NCI-H187 (cell line): ENCODE results near the gene EFR3B.

Experiments
- DNase-seq, 2 experiments: peaks; one replicate each; lab custom pipeline; 2025; lab: John Stamatoyannopoulos, UW

The EFR3B gene

DNA sequence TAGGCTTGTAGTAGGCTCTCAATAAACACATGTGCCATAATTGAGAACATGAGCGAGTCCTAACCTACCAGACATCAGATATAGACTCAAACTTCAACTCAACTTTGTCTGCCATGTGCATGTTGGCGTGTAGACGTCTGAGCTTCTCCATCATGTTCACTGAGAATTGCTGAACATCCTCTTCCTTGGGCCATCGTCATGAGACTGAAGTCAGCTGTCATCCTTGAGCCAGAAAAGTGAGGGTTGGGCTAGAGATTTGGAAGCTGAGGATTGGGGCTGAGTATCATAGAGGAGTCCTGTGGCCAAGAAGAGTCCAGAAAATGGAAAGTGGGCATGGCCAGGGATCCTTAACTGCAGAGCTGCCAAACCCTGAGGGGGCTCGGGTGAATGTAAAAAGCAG is 7.8 kb upstream of the EFR3B start:
- no peak for DNase-seq

DNA sequence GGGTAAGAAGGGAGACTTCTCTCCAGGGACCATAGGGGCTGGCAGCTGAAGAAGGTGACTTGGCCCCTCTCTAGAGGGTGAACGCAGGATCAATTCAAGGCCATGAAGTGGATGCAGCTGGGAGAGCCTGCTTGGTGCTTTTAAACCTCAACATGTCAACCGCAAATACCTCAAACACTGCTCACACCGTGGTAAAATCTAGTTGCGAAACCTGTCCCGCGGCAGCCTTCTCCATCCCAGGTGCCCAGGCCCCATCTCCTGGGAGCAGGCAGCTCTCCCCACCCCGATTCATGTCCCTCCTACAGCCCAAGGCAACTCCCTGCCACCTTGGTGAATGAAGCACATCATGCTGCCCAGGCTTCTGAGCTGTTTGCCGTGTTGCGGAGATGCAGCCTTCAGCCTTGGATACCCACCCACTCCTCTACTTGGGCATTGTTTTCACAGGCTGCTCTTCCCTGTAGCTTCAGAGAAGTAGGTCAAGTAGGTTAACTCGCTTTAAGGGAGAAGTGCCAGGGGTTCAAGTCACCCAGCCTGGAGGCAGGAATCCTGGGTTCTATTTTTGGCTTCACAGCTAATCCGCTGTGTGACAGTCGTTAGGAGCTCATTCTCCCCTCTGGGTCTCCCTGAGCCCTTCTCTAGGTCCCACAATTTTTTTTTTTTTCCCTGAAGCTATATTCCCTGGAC is 6.2 kb upstream of the EFR3B start:
- DNase-seq: no peak

DNA sequence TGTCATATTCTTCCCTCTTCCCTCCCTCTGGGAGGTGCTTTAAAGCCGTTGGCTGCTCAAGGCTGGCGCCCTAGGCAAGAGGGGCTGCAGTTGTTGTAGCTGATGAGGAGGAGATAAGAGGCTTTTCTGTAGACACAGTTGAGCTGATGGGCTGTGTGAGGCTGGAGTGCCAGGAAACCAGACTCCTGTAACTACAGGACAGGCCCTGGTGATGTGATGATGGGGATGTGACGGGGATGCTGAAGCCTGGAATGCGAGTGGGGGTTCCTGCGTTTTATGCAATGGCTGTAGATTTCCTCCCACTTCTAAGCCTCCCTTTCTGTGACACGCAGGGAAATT is 5.7 kb upstream of the EFR3B start:
- DNase-seq: no peak

DNA sequence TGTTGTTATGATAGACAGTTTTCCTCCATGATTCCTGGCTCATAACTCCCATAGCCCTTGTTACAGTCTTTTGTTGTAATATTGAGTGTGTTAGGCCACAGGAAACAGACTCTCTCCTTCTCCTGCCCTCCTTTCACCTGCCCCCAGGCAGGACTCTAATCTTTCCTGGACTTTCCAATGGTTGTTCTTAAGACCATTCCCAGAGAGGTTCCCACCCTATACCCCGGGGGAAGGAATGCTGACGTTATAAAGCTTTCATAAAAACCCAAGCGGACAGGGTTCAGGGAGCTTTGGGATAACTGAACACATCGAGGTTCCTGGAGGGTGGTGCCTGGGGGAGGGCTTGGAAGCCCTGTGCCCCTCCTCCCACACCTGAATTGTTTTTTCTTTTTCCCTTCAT is 2.8 kb upstream of the EFR3B start:
- no peak for DNase-seq

DNA sequence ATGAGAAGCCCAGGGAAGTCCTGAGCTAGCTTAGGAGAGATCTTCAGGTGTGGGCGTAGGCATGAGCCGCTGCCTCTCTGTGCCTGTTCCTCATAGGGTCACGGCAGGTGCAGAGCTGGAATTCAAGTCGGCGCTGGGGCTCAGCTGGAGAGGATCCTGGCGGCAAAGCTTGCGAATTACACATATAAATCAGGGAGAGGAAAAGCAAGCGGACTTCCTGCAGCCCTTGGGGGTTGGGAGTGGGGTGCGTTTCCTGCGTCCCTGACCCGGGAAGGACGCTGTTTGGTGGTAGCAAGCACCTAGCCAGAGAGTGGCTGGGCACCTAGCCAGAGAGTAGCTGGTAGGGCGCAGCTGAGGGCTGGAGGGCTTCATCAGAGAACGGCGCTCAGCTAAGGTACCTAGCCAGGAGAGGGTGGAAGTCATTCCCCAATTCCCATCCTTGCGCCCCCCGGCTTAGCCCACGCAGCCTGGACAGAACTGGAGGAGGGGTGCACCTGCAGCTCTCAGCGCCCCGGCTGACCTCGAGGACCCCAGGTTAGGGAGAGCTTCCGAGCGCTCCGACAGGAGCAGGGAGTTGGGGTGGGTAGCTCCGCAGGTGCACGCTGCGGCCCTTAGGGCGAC is 459 bp upstream of the EFR3B start:
- DNase-seq: peak; percentile 78 to 89

DNA sequence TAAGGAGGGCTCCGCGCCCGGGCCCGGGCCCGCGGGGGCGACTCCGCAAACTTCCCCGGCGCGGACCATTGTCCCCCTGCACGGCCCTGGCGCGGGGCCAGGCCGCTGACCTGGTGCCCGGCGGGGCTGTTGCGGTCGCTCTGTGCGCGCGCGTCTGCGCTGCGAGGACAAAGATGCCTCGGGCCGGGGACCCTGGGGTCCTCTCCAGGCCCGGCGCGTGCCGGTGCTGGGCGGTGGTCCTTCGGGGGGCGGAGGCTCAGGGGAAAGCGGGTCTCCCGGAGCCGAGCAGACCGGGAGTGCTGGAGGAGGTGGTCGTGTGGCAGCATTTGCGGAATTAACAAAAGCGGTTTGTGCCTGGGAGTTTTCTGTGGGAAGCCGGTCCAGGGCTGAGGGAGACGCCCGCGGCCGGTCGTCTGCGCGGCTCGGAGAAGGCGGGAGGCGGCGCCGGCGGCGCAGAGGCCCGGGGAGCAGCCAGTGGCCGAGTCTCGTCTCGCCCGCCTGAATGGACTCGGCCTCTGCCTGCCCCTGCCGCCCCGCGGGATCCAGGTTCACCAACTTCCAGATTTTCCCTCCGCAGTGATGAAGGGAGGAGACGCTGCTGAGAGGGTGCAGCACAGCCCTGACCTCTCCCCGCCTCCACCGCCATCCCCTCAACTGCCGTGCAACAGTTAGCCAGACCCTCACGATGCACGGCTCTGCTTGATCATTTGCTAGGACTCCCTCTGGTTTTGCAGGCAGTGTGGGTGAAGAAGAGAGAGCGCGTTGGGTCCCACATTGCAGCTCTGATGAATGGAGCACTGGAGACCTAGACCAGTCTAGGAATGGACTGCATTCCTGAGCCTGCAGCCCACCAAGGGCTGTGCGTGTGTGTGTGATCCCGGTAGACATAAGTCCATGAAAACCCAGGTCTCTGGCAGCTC is 705 bp downstream of the EFR3B start:
- DNase-seq: no peak

DNA sequence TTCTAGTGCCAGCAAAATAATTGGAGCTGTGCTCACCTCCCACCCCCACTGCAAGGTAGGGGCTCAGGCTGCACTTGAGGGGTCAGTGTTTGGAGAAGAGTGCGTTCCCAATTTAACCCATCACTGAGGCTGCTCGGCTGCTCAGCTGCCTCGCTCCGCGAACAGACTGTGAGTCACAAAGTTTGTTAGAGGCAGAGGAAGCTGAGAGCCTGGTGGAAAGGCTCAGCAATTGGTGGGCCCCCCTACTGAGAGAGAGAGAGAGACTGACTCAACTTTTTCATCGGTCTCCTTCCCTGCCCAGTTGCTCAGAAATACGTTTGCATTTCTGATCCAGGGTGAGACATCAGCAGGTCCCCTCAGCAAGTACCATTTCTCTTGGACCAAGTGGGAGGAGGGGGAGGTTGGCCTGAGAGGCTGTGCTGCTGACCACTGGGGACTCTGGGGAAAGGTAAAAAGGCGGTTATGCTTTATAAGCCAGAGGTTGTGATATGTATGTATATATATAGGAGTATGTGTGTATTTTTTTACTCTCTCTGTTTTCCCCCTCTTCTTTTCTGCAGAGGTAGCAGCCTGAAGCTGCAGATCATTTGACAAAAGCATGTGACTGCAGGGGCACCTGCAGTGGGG is 1.5 kb downstream of the EFR3B start:
- no peak for DNase-seq

DNA sequence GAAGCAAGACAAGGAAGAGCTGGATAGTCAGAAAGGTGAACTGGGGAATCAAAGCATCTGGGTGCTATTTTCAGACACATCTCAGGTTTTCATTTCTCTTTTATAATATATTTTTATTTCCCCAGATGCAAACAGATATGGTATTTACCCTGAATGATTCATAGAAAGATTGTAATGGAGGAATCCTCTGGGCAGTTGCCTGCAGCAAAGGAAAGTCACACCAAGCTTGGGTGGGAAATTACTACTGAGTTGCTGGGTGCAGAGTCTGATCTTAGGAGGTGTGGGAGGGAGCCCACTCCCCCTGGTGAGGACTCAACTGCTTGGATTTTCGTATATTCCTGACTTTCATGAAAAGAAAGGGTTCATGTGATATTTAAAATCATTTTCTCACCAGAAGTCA is 2.1 kb downstream of the EFR3B start:
- DNase-seq: no peak

DNA sequence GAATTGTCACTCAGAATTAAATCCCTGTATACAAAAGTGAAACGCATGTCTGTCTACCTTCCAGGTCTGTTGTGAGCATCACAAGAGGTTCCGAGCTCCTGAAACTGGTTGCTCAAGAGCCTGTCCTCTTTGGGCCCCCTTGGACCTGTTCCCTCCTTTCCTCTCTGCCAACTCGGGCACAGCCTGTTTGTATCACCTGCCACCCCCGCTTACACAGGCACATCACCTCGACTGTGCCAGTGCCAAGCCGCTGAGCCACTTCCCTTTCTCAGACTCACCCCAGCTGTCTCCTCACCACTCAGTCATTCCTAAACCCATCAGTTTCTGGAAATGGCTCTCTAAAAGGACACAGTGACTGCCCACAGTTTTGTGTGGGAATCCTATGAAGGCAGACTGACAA is 3.1 kb downstream of the EFR3B start:
- no peak for DNase-seq

DNA sequence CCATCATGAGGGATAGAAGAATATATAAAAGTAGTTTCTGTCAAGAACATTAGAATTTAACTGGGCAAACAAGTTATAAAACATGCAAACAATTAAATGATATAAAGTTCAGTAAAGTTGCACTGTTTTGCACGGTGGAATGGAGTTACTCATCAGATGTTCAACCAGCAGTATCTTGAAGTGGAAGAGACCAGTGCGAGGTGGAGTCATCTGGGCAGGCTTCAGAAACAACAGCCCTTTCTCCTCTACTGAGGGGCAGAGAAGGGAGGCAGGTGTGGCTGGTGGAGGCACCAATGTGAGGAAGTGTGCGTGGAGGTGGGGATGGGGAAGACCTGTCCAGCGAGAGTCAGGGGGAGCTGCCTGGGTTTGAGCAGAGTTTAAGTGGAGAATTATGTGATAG is 7.5 kb downstream of the EFR3B start:
- no peak for DNase-seq

DNA sequence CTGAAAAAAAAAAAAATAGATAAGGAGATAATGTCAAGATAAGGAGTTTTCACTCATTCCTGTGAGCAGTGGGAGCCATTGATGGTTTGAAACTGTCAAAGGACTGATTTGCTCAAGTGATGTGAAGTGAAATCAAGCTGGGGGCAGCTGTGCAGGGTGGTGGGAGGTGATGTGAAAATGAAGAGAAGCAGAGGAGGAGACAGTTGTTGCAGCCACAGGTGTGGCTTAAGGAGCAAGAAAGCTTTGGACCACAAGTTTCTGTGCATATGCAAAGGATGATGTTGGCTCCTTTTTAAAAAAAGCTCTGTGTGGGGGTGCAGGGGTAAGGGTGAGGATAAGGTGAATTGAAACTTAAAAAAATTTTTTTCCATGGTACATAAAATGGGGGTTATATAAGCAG is 8.3 kb downstream of the EFR3B start:
- no peak for DNase-seq

DNA sequence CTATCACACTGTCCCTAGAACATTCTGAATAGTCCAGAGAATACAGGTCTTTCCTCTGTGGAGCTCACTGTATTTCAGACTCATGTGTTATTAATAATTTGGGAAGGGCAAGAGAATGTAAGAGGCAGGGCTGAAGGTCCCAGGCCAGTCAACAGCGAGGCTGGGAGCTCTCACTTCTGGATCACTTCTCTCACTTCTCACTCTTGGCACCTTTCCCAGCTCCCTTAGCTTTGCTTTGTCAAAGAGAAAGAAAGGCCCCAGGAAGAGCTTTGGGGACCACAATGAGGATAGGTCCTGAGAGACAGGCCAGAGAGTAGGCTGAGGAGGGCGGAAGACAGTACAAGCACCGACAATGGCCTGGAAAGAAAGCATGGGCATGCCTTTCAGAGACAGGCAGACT is 11.2 kb downstream of the EFR3B start:
- no peak for DNase-seq

DNA sequence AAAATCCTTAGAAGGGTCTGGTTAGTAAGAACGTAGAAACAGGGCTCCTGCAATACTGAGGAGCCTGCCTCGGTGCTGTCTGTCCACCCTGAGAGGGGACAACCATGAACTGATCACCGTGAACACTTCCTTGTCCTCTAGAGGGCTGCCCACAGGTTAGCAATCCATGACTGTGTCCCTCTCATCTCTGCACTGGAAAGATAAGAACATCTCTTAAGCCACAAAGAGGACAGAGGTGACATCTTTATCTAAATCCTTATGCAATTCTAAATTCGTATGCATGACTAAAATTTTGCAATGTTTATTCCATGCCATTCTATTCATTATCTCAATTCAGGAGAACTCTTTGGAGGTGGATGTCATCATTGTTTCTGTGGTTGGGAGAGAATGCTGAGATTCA is 12.8 kb downstream of the EFR3B start:
- DNase-seq: no peak

DNA sequence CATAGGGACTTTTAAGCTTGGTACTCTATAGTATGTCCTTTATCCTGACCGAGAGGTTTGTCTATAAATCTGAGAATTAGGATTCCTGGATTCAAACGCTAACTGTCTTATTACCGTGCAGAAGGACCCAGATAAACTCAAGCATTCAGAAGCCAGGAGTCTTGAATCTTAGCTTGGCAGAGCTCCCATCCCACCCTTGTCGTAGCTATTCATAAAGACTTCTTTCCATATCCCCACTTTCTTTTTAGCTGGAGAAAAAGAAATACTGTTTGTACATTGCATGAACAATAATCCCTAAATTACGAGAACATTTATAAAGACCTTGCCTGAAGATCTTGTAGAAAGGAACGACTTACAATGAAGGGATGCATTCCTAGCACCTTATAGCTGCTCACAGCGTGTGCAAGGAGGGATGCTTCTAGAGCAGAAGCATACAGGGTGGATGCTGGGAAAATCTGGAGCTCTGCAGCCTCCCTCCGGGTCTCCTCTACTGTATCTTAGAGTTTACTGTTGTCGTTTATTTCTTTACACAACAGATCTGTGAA is 13.6 kb downstream of the EFR3B start:
- no peak for DNase-seq

DNA sequence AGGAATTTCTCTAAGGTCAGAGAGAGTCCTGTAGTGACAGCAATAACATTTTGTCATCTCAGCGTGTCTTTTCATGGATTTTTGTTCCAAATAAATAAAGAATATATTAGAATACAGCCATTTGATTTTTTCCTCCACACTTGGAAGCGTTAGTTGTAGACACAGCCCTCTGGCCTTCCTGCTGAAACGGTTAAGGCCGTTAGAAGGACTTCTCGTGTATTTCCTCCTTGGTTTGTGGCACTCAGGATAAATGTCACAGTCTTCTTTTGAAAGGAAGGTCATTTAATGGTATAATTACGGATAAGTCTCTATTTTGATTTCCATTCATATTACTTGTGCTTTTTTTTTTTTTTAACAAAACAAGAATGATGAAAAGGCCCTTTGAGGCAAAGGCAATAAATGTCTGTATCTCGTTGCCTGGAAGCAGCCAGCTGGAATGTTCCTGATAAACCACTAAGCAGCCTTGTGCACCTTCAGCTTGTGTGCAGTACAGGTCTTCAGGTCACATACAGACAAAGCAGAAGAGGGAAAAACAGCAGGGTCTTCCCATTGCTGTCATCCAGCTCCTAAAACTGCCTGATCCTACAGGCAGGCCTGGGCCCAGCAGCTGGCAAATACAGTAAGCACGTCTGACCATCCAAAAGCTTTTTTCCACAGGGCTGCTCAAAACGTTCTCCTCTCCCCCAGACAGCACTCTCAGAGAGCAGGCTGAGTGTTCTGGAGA is 14.4 kb downstream of the EFR3B start:
- no peak for DNase-seq

DNA sequence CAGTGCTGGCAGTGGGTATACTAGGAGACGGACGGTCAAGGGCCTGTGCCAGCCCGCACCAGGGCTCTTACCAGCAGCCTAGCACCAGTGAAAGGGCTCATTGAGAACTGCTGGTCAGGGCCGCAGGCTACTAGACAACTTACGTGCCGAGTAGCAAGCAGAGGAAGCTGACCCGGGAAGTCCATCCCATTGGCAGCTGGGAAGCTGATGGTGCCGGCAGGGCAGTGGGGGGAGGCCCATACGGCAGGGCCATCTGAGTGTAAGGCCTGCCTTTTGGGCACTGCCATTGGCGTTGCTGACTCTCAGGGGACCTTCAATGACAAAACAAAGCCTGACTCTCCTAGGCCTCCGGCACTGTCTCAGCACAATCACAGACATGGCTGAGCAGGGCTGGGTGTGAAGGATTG is 20.6 kb downstream of the EFR3B start:
- DNase-seq: no peak

DNA sequence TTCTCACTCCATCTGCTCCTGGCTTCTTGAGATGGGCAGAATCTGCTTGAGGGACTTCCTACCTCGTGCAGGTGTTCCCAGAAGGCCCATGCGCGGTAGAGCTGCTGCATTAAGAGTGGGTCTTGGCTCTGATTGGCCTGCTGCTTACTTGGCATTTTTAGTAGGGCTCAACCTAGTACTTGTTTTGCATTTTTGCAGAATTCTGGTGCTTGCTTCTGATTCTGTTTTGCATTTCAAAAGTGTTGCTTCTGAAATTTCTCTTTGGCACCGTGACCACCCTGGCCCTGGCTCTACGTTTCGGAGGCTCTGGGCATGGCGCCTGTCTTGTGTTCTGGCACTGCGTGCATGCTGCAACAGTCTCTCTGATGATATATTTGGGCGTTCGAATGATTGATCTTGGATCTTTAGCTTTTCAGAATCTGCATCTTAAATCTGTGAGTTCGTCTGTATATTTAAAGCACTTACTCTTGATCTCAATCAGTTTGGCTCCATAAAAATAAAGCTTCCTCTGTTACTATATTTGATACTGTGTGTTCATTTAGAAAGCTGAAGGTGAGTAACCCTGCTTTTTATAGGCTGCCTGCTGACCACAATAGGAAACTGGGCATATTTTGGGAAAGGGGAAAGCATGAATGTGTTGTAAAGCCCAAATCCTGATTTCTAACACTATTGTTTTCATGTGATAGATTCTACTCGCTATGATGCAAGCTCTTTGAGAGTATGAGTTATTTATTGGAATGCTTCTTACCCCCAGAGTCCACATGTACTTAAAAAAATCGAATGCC is 22.2 kb downstream of the EFR3B start:
- no peak for DNase-seq

DNA sequence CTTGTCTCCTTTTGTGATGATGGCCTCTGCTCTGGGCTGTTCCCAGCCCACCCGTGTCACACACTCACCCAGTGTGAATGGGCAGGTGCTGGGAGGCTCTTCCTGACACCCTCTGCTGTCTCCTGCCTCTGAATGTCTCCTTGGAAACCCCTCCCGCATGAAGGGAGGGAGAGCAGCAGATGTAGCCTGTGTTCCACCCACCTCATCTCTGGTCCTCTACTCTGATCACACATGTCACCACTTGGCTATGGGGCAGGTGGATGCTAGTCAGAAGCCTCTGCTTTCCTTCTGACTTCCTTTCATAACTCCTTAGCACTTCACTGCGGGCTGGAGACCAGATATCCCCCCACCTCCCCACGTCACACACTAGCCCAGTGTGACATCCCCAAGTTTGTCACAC is 23.9 kb downstream of the EFR3B start:
- no peak for DNase-seq

DNA sequence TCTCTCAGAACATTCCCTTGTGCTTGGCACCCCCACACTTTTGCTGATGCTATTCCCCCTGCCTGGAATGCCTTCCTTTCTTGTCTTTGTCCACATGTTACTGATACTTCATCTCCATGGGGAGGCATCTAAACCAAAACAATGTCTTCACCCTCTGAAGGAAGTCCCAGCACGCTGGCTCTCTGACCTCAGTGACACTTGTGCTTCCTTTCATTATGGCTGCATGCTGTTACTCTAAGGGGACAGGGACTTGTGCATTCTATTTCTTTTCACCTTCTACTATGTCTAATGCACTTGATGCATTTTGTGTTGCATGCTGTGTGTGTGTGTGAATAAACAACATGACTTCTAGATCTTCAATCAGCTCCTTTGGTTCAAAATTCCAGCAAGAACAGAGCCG is 24.6 kb downstream of the EFR3B start:
- no peak for DNase-seq

DNA sequence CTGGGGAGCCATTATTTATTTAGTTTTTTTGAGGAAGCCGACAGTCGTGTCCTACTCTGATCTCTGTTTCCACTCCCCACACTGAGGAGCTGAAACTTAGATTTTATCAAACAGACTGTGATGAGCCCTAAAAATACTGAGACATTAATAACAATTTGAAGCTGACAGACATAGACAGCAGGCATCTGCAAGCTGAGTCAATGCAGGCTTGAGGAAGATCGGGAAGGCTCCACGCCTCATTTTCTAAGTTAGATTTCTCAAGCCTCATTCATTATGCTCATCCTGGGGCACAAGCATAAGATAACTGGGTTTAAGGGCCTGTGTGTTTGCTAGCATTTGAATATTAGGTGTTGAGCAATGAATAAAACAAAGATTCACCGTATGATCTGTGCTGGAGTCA is 26.3 kb downstream of the EFR3B start:
- DNase-seq: no peak

DNA sequence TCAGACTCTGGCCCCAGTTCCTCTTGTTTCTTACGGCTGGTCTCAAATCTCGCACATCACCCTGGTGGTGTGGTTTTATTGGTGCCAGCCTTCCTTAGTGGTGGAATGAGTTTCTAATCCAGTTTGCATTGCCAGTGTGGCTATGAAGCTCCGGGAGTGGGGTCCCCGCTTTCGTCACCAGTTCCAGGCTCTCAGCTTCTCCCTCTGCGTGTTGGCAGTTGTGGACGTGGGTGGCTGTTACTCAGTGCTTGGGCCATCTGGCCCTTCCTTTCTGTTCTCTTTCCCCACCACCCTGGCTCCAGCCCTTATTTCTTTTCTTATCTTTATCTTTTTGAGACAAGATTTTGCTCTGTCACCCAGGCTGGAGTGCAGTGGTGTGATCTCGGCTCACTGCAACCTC is 30.1 kb downstream of the EFR3B start:
- DNase-seq: no peak
